ENCODE measurements around the gene DBNDD1. TPM values are rescaled to one million over a fixed set of nuclear protein-coding genes. Genes with fewer than 3 reads are reported as not detected.

The DBNDD1 gene
- total and polyA plus RNA-seq, 4 donors: 0.09 to 1.5 (median 0.82) TPM

- no peak for DNase-seq (ENCODE audit: low spot score)
- 95% methylated on average over 38 of the region's 38 CpGs for WGBS
- H3K36me3 ChIP-seq (ENCODE audit: control insufficient read depth in 4 of 4, insufficient read depth in 3 of 4, low read depth in 1 of 4, low read length in 3 of 4): peaks cover 0 to 6% (median 2%) of the 10 kb centered on the region in 4 donors
Measured at GRCh38 chr16:89999831-90000574, 19.3 kb downstream of the DBNDD1 start.

More at GRCh38 chr16:89999831-90000574, 19.3 kb downstream of the DBNDD1 start:
- Histone ChIP-seq H3K4me1 (ENCODE audit: control insufficient read depth in 4 of 4, insufficient read depth in 4 of 4, low read length in 3 of 4) (no peaks in the 10 kb centered on the region), H3K4me3 (ENCODE audit: low read depth in 1 of 3, low read length in 3 of 3) (no peak overlapping the region), H3K9me3 (ENCODE audit: control insufficient read depth in 4 of 4, low read length in 3 of 4) (no peaks in the 10 kb centered on the region), H3K27ac (ENCODE audit: low read depth in 1 of 2, low read length in 2 of 2) (no peak overlapping the region), H3K27me3 (ENCODE audit: control insufficient read depth in 4 of 4, insufficient read depth in 4 of 4, low read length in 3 of 4) (no peaks in the 10 kb centered on the region), H3K9ac (ENCODE audit: low read depth in 1 of 2, low read length in 2 of 2) (no peak overlapping the region)
- TF ChIP-seq TAF1 (conservative IDR thresholded peaks at IDR 0.05) (no peak), MAX (IDR thresholded peaks at IDR 0.05) (no peak), FOXA2 (IDR thresholded peaks at IDR 0.05) (no peak), RXRA (IDR thresholded peaks at IDR 0.05) (no peak), HNF4G (IDR thresholded peaks at IDR 0.05) (no peak), ZBTB33 (IDR thresholded peaks at IDR 0.05) (no peak), FOXA1 (IDR thresholded peaks at IDR 0.05) (no peak), REST (IDR thresholded peaks at IDR 0.05) (no peak), NR2F2 (IDR thresholded peaks at IDR 0.05) (no peak), HNF4A (conservative IDR thresholded peaks at IDR 0.05) (no peak), EGR1 (IDR thresholded peaks at IDR 0.05; ENCODE audit: low read depth in 2 of 2) (no peak), RAD21 (IDR thresholded peaks at IDR 0.05) (no peak), SP1 (IDR thresholded peaks at IDR 0.05) (no peak), JUND (IDR thresholded peaks at IDR 0.05) (no peak), CTCF (IDR thresholded peaks at IDR 0.05; ENCODE audit: low read depth, low read length, missing input control) (no peak), YY1 (IDR thresholded peaks at IDR 0.05) (no peak), ATF3 (IDR thresholded peaks at IDR 0.05) (no peak), GABPA (IDR thresholded peaks at IDR 0.05 in 1 of 2, conservative IDR thresholded peaks at IDR 0.05 in 1 of 2) (no peak)
